ENCODE results near the gene TAX1BP3. TPM values are rescaled to one million over a fixed set of nuclear protein-coding genes. Genes with fewer than 3 reads are reported as not detected.

The TAX1BP3 gene
- total RNA-seq, 2 donors from 2014 or later: 69.6 to 86.8 TPM

- TF ChIP-seq, protein P1, sequence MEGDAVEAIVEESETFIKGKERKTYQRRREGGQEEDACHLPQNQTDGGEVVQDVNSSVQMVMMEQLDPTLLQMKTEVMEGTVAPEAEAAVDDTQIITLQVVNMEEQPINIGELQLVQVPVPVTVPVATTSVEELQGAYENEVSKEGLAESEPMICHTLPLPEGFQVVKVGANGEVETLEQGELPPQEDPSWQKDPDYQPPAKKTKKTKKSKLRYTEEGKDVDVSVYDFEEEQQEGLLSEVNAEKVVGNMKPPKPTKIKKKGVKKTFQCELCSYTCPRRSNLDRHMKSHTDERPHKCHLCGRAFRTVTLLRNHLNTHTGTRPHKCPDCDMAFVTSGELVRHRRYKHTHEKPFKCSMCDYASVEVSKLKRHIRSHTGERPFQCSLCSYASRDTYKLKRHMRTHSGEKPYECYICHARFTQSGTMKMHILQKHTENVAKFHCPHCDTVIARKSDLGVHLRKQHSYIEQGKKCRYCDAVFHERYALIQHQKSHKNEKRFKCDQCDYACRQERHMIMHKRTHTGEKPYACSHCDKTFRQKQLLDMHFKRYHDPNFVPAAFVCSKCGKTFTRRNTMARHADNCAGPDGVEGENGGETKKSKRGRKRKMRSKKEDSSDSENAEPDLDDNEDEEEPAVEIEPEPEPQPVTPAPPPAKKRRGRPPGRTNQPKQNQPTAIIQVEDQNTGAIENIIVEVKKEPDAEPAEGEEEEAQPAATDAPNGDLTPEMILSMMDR (conservative IDR thresholded peaks at IDR 0.05): no peak
- 93 to 98% methylated on average over 8 of the region's 8 CpGs for WGBS, 2 experiments (ENCODE audit: insufficient coverage in 1 of 2, insufficient read length in 1 of 2)
Observed at GRCh38 chr17:3621146-3621720, 47.1 kb downstream of the TAX1BP3 start.

GRCh38 chr17:3615160-3615870 lies 53.1 kb downstream of the TAX1BP3 start:
- Mint-ChIP-seq H3K27ac (peak overlapping the region; percentile 21), H3K9me3 (peaks cover 11% of the 10 kb centered on the region), H3K27me3 (ENCODE audit: insufficient read depth) (no peaks in the 10 kb centered on the region), H3K4me1 (no peaks in the 10 kb centered on the region), H3K36me3 (ENCODE audit: low read depth) (peaks cover 88% of the 10 kb centered on the region), H3K4me3 (no peak overlapping the region)
- no peak for DNase-seq
- Histone ChIP-seq H3K4me3 (ENCODE audit: low read length) (no peak overlapping the region), H3K9ac (ENCODE audit: extremely low read depth, low read length, poor library complexity, severe bottlenecking) (no peak overlapping the region), H3K27ac (ENCODE audit: low read depth, low read length) (no peak overlapping the region), H3K9me3 (ENCODE audit: control insufficient read depth, low read length) (peaks cover 20% of the 10 kb centered on the region), H3K36me3 (ENCODE audit: control insufficient read depth, insufficient read depth, low read length) (peaks cover 73% of the 10 kb centered on the region), H3K4me1 (ENCODE audit: control insufficient read depth, insufficient read depth, low read length) (peaks cover 3% of the 10 kb centered on the region), H3K27me3 (ENCODE audit: control insufficient read depth, insufficient read depth, low read length, poor library complexity, severe bottlenecking) (no peaks in the 10 kb centered on the region)
- 98% methylated on average over 18 of the region's 18 CpGs for WGBS, 2 experiments (ENCODE audit: insufficient coverage in 1 of 2, insufficient read length in 1 of 2)
- TF ChIP-seq, protein P1 (conservative IDR thresholded peaks at IDR 0.05): no peak

More at GRCh38 chr17:3621146-3621720, 47.1 kb downstream of the TAX1BP3 start:
- Mint-ChIP-seq H3K9me3 (peaks cover 9% of the 10 kb centered on the region), H3K27me3 (ENCODE audit: insufficient read depth) (no peaks in the 10 kb centered on the region), H3K4me1 (no peaks in the 10 kb centered on the region), H3K27ac (no peak overlapping the region), H3K4me3 (no peak overlapping the region), H3K36me3 (ENCODE audit: low read depth) (peaks cover 79% of the 10 kb centered on the region)
- Histone ChIP-seq H3K27ac (ENCODE audit: low read depth, low read length) (no peak overlapping the region), H3K4me1 (ENCODE audit: control insufficient read depth, insufficient read depth, low read length) (no peaks in the 10 kb centered on the region), H3K9me3 (ENCODE audit: control insufficient read depth, low read length) (peaks cover 20% of the 10 kb centered on the region), H3K36me3 (ENCODE audit: control insufficient read depth, insufficient read depth, low read length) (peaks cover 76% of the 10 kb centered on the region), H3K9ac (ENCODE audit: extremely low read depth, low read length, poor library complexity, severe bottlenecking) (no peak overlapping the region), H3K27me3 (ENCODE audit: control insufficient read depth, insufficient read depth, low read length, poor library complexity, severe bottlenecking) (no peaks in the 10 kb centered on the region), H3K4me3 (ENCODE audit: low read length) (no peak overlapping the region)
- DNase-seq: no peak

GRCh38 chr17:3613124-3613523 lies 55.3 kb downstream of the TAX1BP3 start:
- peaks cover 9% of the 10 kb centered on the region for H3K9me3 Mint-ChIP-seq

More at GRCh38 chr17:3613124-3613523, 55.3 kb downstream of the TAX1BP3 start:
- H3K36me3 ChIP-seq (ENCODE audit: control insufficient read depth, insufficient read depth, low read length): peaks cover 74% of the 10 kb centered on the region
- peaks cover 3% of the 10 kb centered on the region for H3K4me1 ChIP-seq (ENCODE audit: control insufficient read depth, insufficient read depth, low read length)
- no peak overlapping the region for H3K9ac ChIP-seq (ENCODE audit: extremely low read depth, low read length, poor library complexity, severe bottlenecking)
- no peaks in the 10 kb centered on the region for H3K27me3 ChIP-seq (ENCODE audit: control insufficient read depth, insufficient read depth, low read length, poor library complexity, severe bottlenecking)
- no peak overlapping the region for H3K4me3 Mint-ChIP-seq
- no peak overlapping the region for H3K27ac ChIP-seq (ENCODE audit: low read depth, low read length)
- TF ChIP-seq, protein P1 (conservative IDR thresholded peaks at IDR 0.05): no peak
- H3K4me1 Mint-ChIP-seq: no peaks in the 10 kb centered on the region
- WGBS, 2 experiments (ENCODE audit: insufficient coverage in 1 of 2, insufficient read length in 1 of 2): 88 to 96% methylated on average over 5 to 6 of the region's 6 CpGs
- peaks cover 12% of the 10 kb centered on the region for H3K9me3 ChIP-seq (ENCODE audit: control insufficient read depth, low read length)
- H3K27me3 Mint-ChIP-seq (ENCODE audit: insufficient read depth): no peaks in the 10 kb centered on the region
- no peak for DNase-seq
- H3K27ac Mint-ChIP-seq: no peak overlapping the region
- peaks cover 87% of the 10 kb centered on the region for H3K36me3 Mint-ChIP-seq (ENCODE audit: low read depth)
- no peak overlapping the region for H3K4me3 ChIP-seq (ENCODE audit: low read length)

Other genes with a start within 250 kb of the TAX1BP3 start
- not detected for gene OR1E2, start 234.7 kb downstream of the TAX1BP3 start, total RNA-seq
- gene SPATA22, start 196.8 kb downstream of the TAX1BP3 start, total RNA-seq: not detected
- gene ASPA, start 192.6 kb downstream of the TAX1BP3 start, total RNA-seq: not detected
- gene TRPV3, start 110.8 kb downstream of the TAX1BP3 start, total RNA-seq: 10 to 100 TPM in 1 of 2 donors, 1 to 10 TPM in 1; 6.2 to 11.3 TPM
- gene TRPV1, start 59.2 kb downstream of the TAX1BP3 start, total RNA-seq: 1 to 10 TPM; 8.0 to 9.2 TPM
- gene SHPK, start 32.3 kb downstream of the TAX1BP3 start, total RNA-seq: 10 to 100 TPM; 35.2 to 46.4 TPM
- gene CTNS, start 31.8 kb downstream of the TAX1BP3 start, total RNA-seq: 10 to 100 TPM; 17.2 to 18.8 TPM
- 10 to 100 TPM; 59.4 to 69.5 TPM for gene EMC6, start 234 bp upstream of the TAX1BP3 start, total RNA-seq
- under 1 TPM; 0.46 to 0.57 TPM for gene P2RX5, start 27.6 kb upstream of the TAX1BP3 start, total RNA-seq
- 10 to 100 TPM; 14.7 to 24.6 TPM for gene HASPIN, start 55.3 kb upstream of the TAX1BP3 start, total RNA-seq
- 10 to 100 TPM; 21.8 to 34.3 TPM for gene ITGAE, start 132.6 kb upstream of the TAX1BP3 start, total RNA-seq
- gene NCBP3, start 177.7 kb upstream of the TAX1BP3 start, total RNA-seq: 10 to 100 TPM; 74.5 to 75.9 TPM
- gene CAMKK1, start 224.5 kb upstream of the TAX1BP3 start, total RNA-seq: 1 to 10 TPM; 3.8 to 6.3 TPM
- gene P2RX1, start 247.9 kb upstream of the TAX1BP3 start, total RNA-seq: not detected